PC-3 (cell line): Measurements from ENCODE around the gene MEDAG.

Experiments used
- CTCF ChIP-seq: fragments of 300-600 bp; sonication (generic); conservative IDR thresholded peaks from 2 replicates; pipeline ENCODE4 v1.5.1; 2017; ENCODE audit warnings: antibody characterized with exemption, low read depth, mild to moderate bottlenecking, low read length
- EZH2 ChIP-seq: fragments of 300-600 bp; sonication (generic); IDR thresholded peaks from one replicate; pipeline ENCODE4 v1.6.1; 2017; ENCODE audit warnings: antibody characterized with exemption, mild to moderate bottlenecking, low read length; ENCODE audit not compliant: unreplicated experiment

DNA sequence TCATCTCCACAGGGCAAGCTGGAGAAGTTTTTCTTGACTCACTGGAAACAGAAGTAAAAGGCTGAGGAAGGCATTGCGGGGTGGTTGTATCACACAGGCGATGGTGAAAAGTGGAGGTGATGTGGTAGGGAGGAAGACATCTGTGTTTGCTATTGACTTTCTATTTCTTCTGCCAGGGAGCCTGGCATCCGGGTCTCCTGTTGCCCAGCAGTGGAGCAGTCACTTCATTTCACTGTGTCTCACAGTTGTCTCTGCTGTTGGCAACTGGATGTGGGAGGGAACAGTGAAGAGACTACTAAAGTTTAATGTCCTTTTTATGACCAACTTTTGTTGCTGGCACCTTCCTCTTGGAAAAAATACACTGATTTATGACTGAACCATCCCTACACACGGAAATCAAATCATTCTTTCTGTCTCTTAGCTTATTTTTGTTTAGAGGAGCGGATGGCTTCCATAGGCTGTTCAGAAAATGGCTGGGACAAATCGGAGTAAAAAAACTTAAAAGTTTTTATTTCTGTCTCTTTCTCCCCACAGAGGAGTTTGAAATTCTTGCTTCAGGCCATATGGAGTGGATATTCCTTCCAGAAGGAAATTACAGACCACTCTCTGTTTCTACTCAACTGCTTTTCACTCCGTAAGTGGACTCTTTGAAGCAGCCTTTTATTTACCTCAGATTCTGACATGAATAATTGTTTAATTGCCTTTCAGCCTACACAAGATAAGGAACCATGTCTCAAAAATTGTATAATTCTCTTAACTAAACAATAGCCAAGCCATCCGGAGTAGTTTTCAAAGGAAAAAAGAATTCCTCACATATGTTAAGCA lies 23.8 kb upstream of the MEDAG start:
- no peak for TF ChIP-seq CTCF
- TF ChIP-seq EZH2 = no peak
